PC-3 (cell line): ENCODE data around the gene NHS. TPM values are rescaled to one million over a fixed set of nuclear protein-coding genes. Genes with fewer than 3 reads are reported as not detected.

ENCODE experiments used
- ATAC-seq: fragments of 200-7000 bp; cut with Tn5 transposase; 2 replicates; pipeline ENCODE4 v1.9.1; 2020; ENCODE audit warnings: mild to moderate bottlenecking, moderate library complexity
- BruUV-seq: library from RNA; stranded (reverse); fragments of 400-500 nt; replicated peaks from 2 replicates; lab custom pipeline; 2021; lab: Mats Ljungman, UMichigan
- CTCF ChIA-PET: fragments of 300-600 bp; sonication (Branson Sonifier 250); formaldehyde crosslinking; loops from one replicate; lab custom pipeline; 2022; ENCODE audit warnings: antibody characterized with exemption; lab: Charles Lee
- POLR2A ChIA-PET: fragments of 300-600 bp; sonication (Branson Sonifier 250); formaldehyde crosslinking; loops from one replicate; lab custom pipeline; 2022; ENCODE audit warnings: antibody characterized with exemption; ENCODE audit not compliant: unreplicated experiment; lab: Charles Lee
- DNase-seq: peaks from one replicate; pipeline ENCODE4 v3.0.0-alpha.2; 2015
- H2AFZ ChIP-seq: fragments of 300-600 bp; sonication (generic); 2 replicates; pipeline ENCODE4 v1.6.0; 2016; ENCODE audit warnings: antibody characterized with exemption, low read length
- H3F3A ChIP-seq: fragments of 300-600 bp; sonication (generic); one replicate; pipeline ENCODE4 v1.6.0; 2017; ENCODE audit warnings: antibody characterized with exemption, low read length, control low read depth, mild to moderate bottlenecking; ENCODE audit not compliant: unreplicated experiment
- H3K27ac ChIP-seq: fragments of 300-600 bp; sonication (generic); 2 replicates; pipeline ENCODE4 v1.5.1; 2016; ENCODE audit warnings: mild to moderate bottlenecking, low read length
- H3K27me3 ChIP-seq: fragments of 300-600 bp; sonication (generic); 2 replicates; pipeline ENCODE4 v1.6.1; 2016; ENCODE audit warnings: low read length, mixed read lengths
- H3K36me3 ChIP-seq: fragments of 300-600 bp; sonication (generic); 2 replicates; pipeline ENCODE4 v1.6.1; 2016; ENCODE audit warnings: low read depth, mixed run types, low read length, mixed read lengths
- H3K4me1 ChIP-seq: fragments of 300-600 bp; sonication (generic); 2 replicates; pipeline ENCODE4 v1.5.1; 2016; ENCODE audit warnings: low read length; ENCODE audit not compliant: insufficient read depth
- H3K4me2 ChIP-seq: fragments of 300-600 bp; sonication (generic); 2 replicates; pipeline ENCODE4 v1.6.0; 2016; ENCODE audit warnings: low read length
- H3K4me3 ChIP-seq: fragments of 300-600 bp; sonication (generic); 2 replicates; pipeline ENCODE4 v1.5.1; 2016; ENCODE audit warnings: mild to moderate bottlenecking, low read length, mixed read lengths
- H3K79me2 ChIP-seq: fragments of 300-600 bp; sonication (generic); 2 replicates; pipeline ENCODE4 v1.6.1; 2017; ENCODE audit warnings: low read length, mixed read lengths
- H3K9ac ChIP-seq: fragments of 300-600 bp; sonication (generic); 2 replicates; pipeline ENCODE4 v1.6.0; 2016; ENCODE audit warnings: mild to moderate bottlenecking, low read length
- H3K9me2 ChIP-seq: fragments of 300-600 bp; sonication (generic); replicated peaks from 2 replicates; pipeline ENCODE4 v1.6.1; 2016; ENCODE audit warnings: mixed run types, low read length, mixed read lengths
- H3K9me3 ChIP-seq: fragments of 300-600 bp; sonication (generic); 2 replicates; pipeline ENCODE4 v1.6.1; 2016; ENCODE audit warnings: low read length, mixed read lengths
- H4K20me1 ChIP-seq: fragments of 300-600 bp; sonication (generic); 2 replicates; pipeline ENCODE4 v1.6.1; 2016; ENCODE audit warnings: low read length, mixed read lengths
- CTCF ChIP-seq: fragments of 300-600 bp; sonication (generic); conservative IDR thresholded peaks from 2 replicates; pipeline ENCODE4 v1.5.1; 2017; ENCODE audit warnings: antibody characterized with exemption, low read depth, mild to moderate bottlenecking, low read length
- EZH2 ChIP-seq: fragments of 300-600 bp; sonication (generic); IDR thresholded peaks from one replicate; pipeline ENCODE4 v1.6.1; 2017; ENCODE audit warnings: antibody characterized with exemption, mild to moderate bottlenecking, low read length; ENCODE audit not compliant: unreplicated experiment
- EZH2phosphoT487 ChIP-seq: fragments of 300-600 bp; sonication (generic); IDR thresholded peaks from 2 replicates; pipeline ENCODE4 v1.6.1; 2018; ENCODE audit warnings: mild to moderate bottlenecking, antibody characterized with exemption, low read length, borderline replicate concordance
- intact Hi-C: fragments of 100-400 bp; cut with micrococcal nuclease; formaldehyde crosslinking; loops from 2 replicates; pipeline ENCODE4 v1.9.0; 2023
- total RNA-seq: library from RNA; depleted of rRNA; stranded (reverse); fragments of >200 nt; gene quantifications from 2 replicates; pipeline ENCODE4 v1.2.3, GENCODE V29; 2014

The NHS gene
- total RNA-seq, 1 experiment from 2014 or later = 4.9 TPM

DNA sequence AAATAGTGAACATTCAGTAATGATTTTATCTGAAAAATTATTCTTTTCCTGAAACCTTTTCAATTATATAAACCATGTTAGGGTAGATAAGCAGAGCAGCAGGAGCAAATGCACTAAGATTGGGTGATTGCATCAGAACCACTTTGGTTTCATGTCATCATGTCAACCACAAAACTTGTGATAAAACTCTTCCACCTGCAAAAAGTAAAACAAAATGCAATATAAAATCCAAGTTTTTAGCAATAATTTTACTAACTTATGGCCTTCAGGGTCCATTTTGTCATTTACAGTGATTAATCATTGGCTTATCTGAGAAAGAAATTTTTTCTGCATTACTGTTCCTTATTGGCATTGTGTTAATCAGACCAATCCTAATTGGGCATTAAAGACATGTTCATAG, 42.4 kb downstream of the NHS start:
- ATAC-seq (no peak), DNase-seq (no peak)
- BruUV-seq = no TSS peak
- H3K9ac ChIP-seq = no peak overlapping the region
- H3K36me3 ChIP-seq = no peaks in the 10 kb centered on the region
- H3K9me2 ChIP-seq = no peaks in the 10 kb centered on the region
- TF ChIP-seq CTCF (no peak), EZH2phosphoT487 (no peak), EZH2 (no peak)
- no peaks in the 10 kb centered on the region for H3K9me3 ChIP-seq
- no peak overlapping the region for H3K4me2 ChIP-seq
- H3K27me3 ChIP-seq = no peaks in the 10 kb centered on the region
- no peak overlapping the region for H3K4me3 ChIP-seq
- H3K27ac ChIP-seq = no peak overlapping the region
- H4K20me1 ChIP-seq = no peaks in the 10 kb centered on the region
- H3F3A ChIP-seq = no peaks in the 10 kb centered on the region
- intact Hi-C loops = no loop called here
- ChIA-PET POLR2A (no interaction called here), CTCF (no interaction called here)
- no peak overlapping the region for H2AFZ ChIP-seq
- H3K4me1 ChIP-seq = peaks cover 33% of the 10 kb centered on the region
- H3K79me2 ChIP-seq = peaks cover 35% of the 10 kb centered on the region

DNA sequence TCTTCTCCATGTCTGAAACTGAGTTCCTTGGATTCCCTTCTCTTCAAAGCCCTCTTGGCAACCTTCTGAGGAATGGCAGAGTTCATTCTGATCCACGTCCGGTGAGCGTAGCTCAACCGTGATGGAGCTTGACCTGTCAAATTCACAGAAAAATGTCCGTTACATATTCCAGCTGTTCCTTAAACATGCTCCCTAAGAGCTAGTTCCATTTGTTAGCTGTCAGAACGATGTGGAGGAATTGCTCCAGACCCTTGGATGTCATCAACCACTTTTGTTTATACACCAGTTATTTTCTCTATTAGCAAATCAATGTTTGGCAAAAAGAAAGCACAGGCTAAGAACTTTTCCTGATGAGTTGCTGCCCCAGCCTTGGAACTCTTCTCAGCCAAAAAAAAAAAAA, 50.1 kb downstream of the NHS start:
- no peak for DNase-seq
- no TSS peak for BruUV-seq
- intact Hi-C loops = no loop called here
- H3K9ac ChIP-seq = no peak overlapping the region
- H3K4me3 ChIP-seq = no peak overlapping the region
- H3K27me3 ChIP-seq = no peaks in the 10 kb centered on the region
- H3K27ac ChIP-seq = no peak overlapping the region
- H4K20me1 ChIP-seq = no peaks in the 10 kb centered on the region
- H3K79me2 ChIP-seq = 0 out of 2 replicates have a peak, but pooled peaks cover 3% of the 10 kb centered on the region
- H3K4me1 ChIP-seq = no peaks in the 10 kb centered on the region
- H3F3A ChIP-seq = no peaks in the 10 kb centered on the region
- TF ChIP-seq EZH2phosphoT487 (no peak), EZH2 (no peak)
- ChIA-PET POLR2A (no interaction called here), CTCF (no interaction called here)
- H3K9me3 ChIP-seq = no peaks in the 10 kb centered on the region
- H3K9me2 ChIP-seq = no peaks in the 10 kb centered on the region
- no peak overlapping the region for H3K4me2 ChIP-seq
- H3K36me3 ChIP-seq = no peaks in the 10 kb centered on the region
- H2AFZ ChIP-seq = no peak overlapping the region
- ATAC-seq = no peak

GRCh38 chrX:17425551-17425950, 50.6 kb downstream of the NHS start:
- Histone ChIP-seq H3K4me2 (no peak overlapping the region), H3K4me3 (no peak overlapping the region), H3K27me3 (no peaks in the 10 kb centered on the region), H4K20me1 (no peaks in the 10 kb centered on the region), H3K9me2 (no peaks in the 10 kb centered on the region), H3K9ac (no peak overlapping the region), H2AFZ (no peak overlapping the region), H3F3A (no peaks in the 10 kb centered on the region), H3K4me1 (no peaks in the 10 kb centered on the region), H3K27ac (no peak overlapping the region), H3K9me3 (no peaks in the 10 kb centered on the region), H3K36me3 (no peaks in the 10 kb centered on the region), H3K79me2 (peaks cover 4% of the 10 kb centered on the region; the same call in 1 of the 2 replicates)
- ATAC-seq (no peak), DNase-seq (no peak)
- ChIA-PET POLR2A (no interaction called here), CTCF (no interaction called here)
- intact Hi-C loops = no loop called here
- TF ChIP-seq EZH2phosphoT487 (no peak), EZH2 (no peak), CTCF (no peak)
- BruUV-seq = no TSS peak
